GM18951 (cell line): ENCODE data around the gene SCAF11.

ENCODE experiments used
- POLR2A ChIP-seq: IDR thresholded peaks from 4 replicates; pipeline ENCODE4 v1.6.1; 2011; ENCODE audit warnings: mild to moderate bottlenecking; ENCODE audit not compliant: insufficient read length, insufficient read depth; ENCODE audit errors: extremely low read depth
- in situ Hi-C: fragments of 300-500 bp; cut with MboI; formaldehyde crosslinking; loops from one replicate; pipeline ENCODE4 v1.12.0; 2022; ENCODE audit warnings: low sequenced_read_pairs, mixed read lengths, inconsistent platforms; ENCODE audit not compliant: unreplicated experiment

The SCAF11 gene

GRCh38 chr12:45915405-45915804 is 75.0 kb downstream of the SCAF11 start:
- in situ Hi-C loops: no loop called here

GRCh38 chr12:45914090-45914489 is 76.3 kb downstream of the SCAF11 start:
- TF ChIP-seq POLR2A: no peak
- in situ Hi-C loops: no loop called here

More at GRCh38 chr12:45915405-45915804, 75.0 kb downstream of the SCAF11 start:
- TF ChIP-seq POLR2A: no peak

- TF ChIP-seq POLR2A: no peak
- in situ Hi-C loops: no loop called here
Observed at GRCh38 chr12:45913631-45914030, 76.7 kb downstream of the SCAF11 start.

- no peak for TF ChIP-seq POLR2A
- in situ Hi-C loops: no loop called here
Observed at GRCh38 chr12:45912774-45913173, 77.6 kb downstream of the SCAF11 start.

GRCh38 chr12:45909041-45909713 is 81.2 kb downstream of the SCAF11 start:
- no peak for TF ChIP-seq POLR2A
- in situ Hi-C loops: no loop called here

GRCh38 chr12:45907955-45908354 is 82.4 kb downstream of the SCAF11 start:
- TF ChIP-seq POLR2A: no peak
- in situ Hi-C loops: no loop called here

GRCh38 chr12:45898094-45898493 is 92.3 kb downstream of the SCAF11 start:
- in situ Hi-C loops: no loop called here
- TF ChIP-seq POLR2A: no peak

GRCh38 chr12:45895961-45896360 is 94.4 kb downstream of the SCAF11 start:
- in situ Hi-C loops: no loop called here
- TF ChIP-seq POLR2A: no peak

GRCh38 chr12:45893240-45893639 is 97.1 kb downstream of the SCAF11 start:
- TF ChIP-seq POLR2A: no peak
- in situ Hi-C loops: no loop called here

- in situ Hi-C loops: no loop called here
Observed at GRCh38 chr12:45890276-45890675, 100.1 kb downstream of the SCAF11 start.

GRCh38 chr12:45887544-45887943 is 102.8 kb downstream of the SCAF11 start:
- in situ Hi-C loops: no loop called here
- no peak for TF ChIP-seq POLR2A

More at GRCh38 chr12:45890276-45890675, 100.1 kb downstream of the SCAF11 start:
- TF ChIP-seq POLR2A: no peak

GRCh38 chr12:45886685-45887084 is 103.7 kb downstream of the SCAF11 start:
- TF ChIP-seq POLR2A: no peak
- in situ Hi-C loops: no loop called here

GRCh38 chr12:45883187-45883586 is 107.2 kb downstream of the SCAF11 start:
- TF ChIP-seq POLR2A: no peak
- in situ Hi-C loops: no loop called here

GRCh38 chr12:45880533-45880932 is 109.8 kb downstream of the SCAF11 start:
- in situ Hi-C loops: no loop called here
- no peak for TF ChIP-seq POLR2A
